HepG2 (cell line): ENCODE data around the gene CMIP. TPM values are rescaled to one million over a fixed set of nuclear protein-coding genes. Genes with fewer than 3 reads are reported as not detected.
A peak's percentile ranks its signal among the peaks of the same experiment; 100 is the strongest.

Experiments
- ATAC-seq: fragments of 200-7000 bp; cut with Tn5 transposase; 3 replicates; pipeline ENCODE4 v1.9.1; 2020; ENCODE audit warnings: mild to moderate bottlenecking, moderate library complexity
- BruUV-seq: library from RNA; stranded (reverse); fragments of 400-500 nt; replicated peaks from 2 replicates; lab custom pipeline; 2021; lab: Mats Ljungman, UMichigan
- CTCF ChIA-PET: fragments of 300-600 bp; formaldehyde crosslinking; extraction: SDS; loops from one replicate; lab custom pipeline; 2021; ENCODE audit warnings: low total read pairs, inconsistent platforms, low intra/inter-chr PET ratio; lab: Yijun Ruan, JAX
- POLR2A ChIA-PET: fragments of 350-600 bp; sonication (Branson Sonifier 250); formaldehyde crosslinking; loops from one replicate; lab custom pipeline; 2020; ENCODE audit warnings: antibody characterized with exemption, inconsistent platforms; lab: Yijun Ruan, JAX
- DNase-seq: peaks from one replicate; pipeline ENCODE4 v3.0.0-alpha.2; 2015; ENCODE audit warnings: low spot score
- FAIRE-seq: peaks from 3 replicates; lab custom pipeline; 2011; peaks lifted over from hg19 to GRCh38; lab: Jason Lieb, UNC
- H2AFZ ChIP-seq: one replicate; pipeline ENCODE4 v1.6.1; 2011; ENCODE audit warnings: low read length, inconsistent platforms
- H3K27ac ChIP-seq: fragments of 300-600 bp; 3 replicates; pipeline ENCODE4 v1.8.0; 2011; ENCODE audit warnings: mixed run types, mild to moderate bottlenecking, mixed read lengths, low read length, inconsistent platforms; ENCODE audit not compliant: insufficient read depth; ENCODE audit errors: extremely low read length
- H3K27me3 ChIP-seq, 2 experiments: fragments of 200-600 bp in 1 of 2; 2 replicates in 1 of 2; 3 replicates in 1 of 2; pipeline versions ENCODE4 v1.6.0 to v1.8.0; 2011; ENCODE audit warnings: low read length in 2 of 2, mild to moderate bottlenecking in 2 of 2, moderate library complexity in 2 of 2, inconsistent platforms in 1 of 2; ENCODE audit not compliant: insufficient read depth in 2 of 2, control insufficient read depth in 1 of 2
- H3K36me3 ChIP-seq, 2 experiments: fragments of 200-600 bp in 1 of 2; replicated peaks in 1 of 2; 2 replicates in 1 of 2; 3 replicates in 1 of 2; pipeline versions ENCODE4 v1.5.1 to v1.8.0; 2011; ENCODE audit warnings: low read length in 2 of 2, inconsistent platforms in 1 of 2; ENCODE audit not compliant: insufficient read depth in 2 of 2, control insufficient read depth in 1 of 2
- H3K4me1 ChIP-seq: 2 replicates; pipeline ENCODE4 v1.5.1; 2012; ENCODE audit warnings: low read length, inconsistent platforms; ENCODE audit not compliant: insufficient read depth
- H3K4me2 ChIP-seq: 2 replicates; pipeline ENCODE4 v1.6.0; 2011; ENCODE audit warnings: low read depth, low read length, inconsistent platforms
- H3K4me3 ChIP-seq, 3 experiments: fragments of 200-600 bp in 1 of 3; sonication (generic), shearing (Covaris generic) in 1 of 3; replicated peaks in 1 of 3; 2 replicates each; pipeline ENCODE4 v1.5.1; 2011 to 2016; ENCODE audit warnings: low read length in 3 of 3, inconsistent platforms in 2 of 3, low read depth in 2 of 3, mild to moderate bottlenecking in 2 of 3, control low read depth in 1 of 3, mixed read lengths in 1 of 3; ENCODE audit not compliant: insufficient read depth in 1 of 3
- H3K79me2 ChIP-seq: one replicate; pipeline ENCODE4 v1.6.1; 2011; ENCODE audit warnings: low read length, inconsistent platforms; ENCODE audit not compliant: insufficient read depth
- H3K9ac ChIP-seq: 2 replicates; pipeline ENCODE4 v1.6.0; 2011; ENCODE audit warnings: mild to moderate bottlenecking, low read depth, low read length, inconsistent platforms; ENCODE audit not compliant: insufficient read depth
- H3K9me3 ChIP-seq: 2 replicates; pipeline ENCODE4 v1.5.1; 2012; ENCODE audit warnings: mild to moderate bottlenecking, low read length
- H4K20me1 ChIP-seq: 2 replicates; pipeline ENCODE4 v1.6.0; 2011; ENCODE audit warnings: inconsistent platforms, mild to moderate bottlenecking, low read length, moderate library complexity; ENCODE audit not compliant: insufficient read depth
- CAMTA2 ChIP-seq: sonication (generic); formaldehyde crosslinking; IDR thresholded peaks from 2 replicates; pipeline ENCODE4 v1.4.0; 2020; ENCODE audit warnings: mild to moderate bottlenecking, missing genetic modification reagents, borderline replicate concordance
- EED ChIP-seq: sonication (generic); formaldehyde crosslinking; IDR thresholded peaks from 2 replicates; pipeline ENCODE4 v1.5.0; 2020; ENCODE audit warnings: mild to moderate bottlenecking, missing genetic modification reagents
- IRF9 ChIP-seq: sonication (generic); formaldehyde crosslinking; IDR thresholded peaks from 2 replicates; pipeline ENCODE4 v1.8.0; 2022; ENCODE audit warnings: missing genetic modification reagents, mild to moderate bottlenecking, borderline replicate concordance
- NCOA1 ChIP-seq: sonication (generic); formaldehyde crosslinking; IDR thresholded peaks from 2 replicates; pipeline ENCODE4 v1.9.0; 2021; ENCODE audit warnings: missing genetic modification reagents
- NR2C2 ChIP-seq: sonication (generic); formaldehyde crosslinking; IDR thresholded peaks from 2 replicates; pipeline ENCODE4 v1.4.0; 2020; ENCODE audit warnings: missing genetic modification reagents, mild to moderate bottlenecking, moderate library complexity, borderline replicate concordance
- RBFOX2 ChIP-seq: fragments of 200-400 bp; formaldehyde crosslinking; IDR thresholded peaks from 2 replicates; pipeline ENCODE4 v1.6.1; 2017; ENCODE audit warnings: low read depth, mild to moderate bottlenecking, low read length
- RELA ChIP-seq: sonication (generic); formaldehyde crosslinking; IDR thresholded peaks from 2 replicates; pipeline ENCODE4 v1.4.0; 2020; ENCODE audit warnings: missing genetic modification reagents
- SP2 ChIP-seq: sonication (generic); formaldehyde crosslinking; IDR thresholded peaks from 2 replicates; pipeline ENCODE4 v1.5.1; 2020; ENCODE audit warnings: mild to moderate bottlenecking, missing genetic modification reagents
- STAT6 ChIP-seq: sonication (generic); formaldehyde crosslinking; IDR thresholded peaks from 2 replicates; pipeline ENCODE4 v1.4.0; 2020; ENCODE audit warnings: missing genetic modification reagents, mild to moderate bottlenecking, borderline replicate concordance
- TCF7L2 ChIP-seq: IDR thresholded peaks from 2 replicates; pipeline ENCODE4 v1.6.1; 2011; ENCODE audit warnings: mild to moderate bottlenecking, low read depth, low read length, moderate library complexity
- YEATS2 ChIP-seq: sonication (generic); formaldehyde crosslinking; IDR thresholded peaks from 2 replicates; pipeline ENCODE4 v1.4.0; 2020; ENCODE audit warnings: missing genetic modification reagents, borderline replicate concordance
- ZMYM3 ChIP-seq: sonication (generic); formaldehyde crosslinking; IDR thresholded peaks from 2 replicates; pipeline ENCODE4 v1.5.1; 2020; ENCODE audit warnings: mild to moderate bottlenecking, missing genetic modification reagents
- ZNF879 ChIP-seq: sonication (generic); formaldehyde crosslinking; IDR thresholded peaks from 2 replicates; pipeline ENCODE4 v1.8.1; 2023; ENCODE audit warnings: missing genetic modification reagents
- WGBS: methylation state at CpG from one replicate; pipeline ENCODE4 v1.1.6; 2017; ENCODE audit warnings: low lambda C conversion rate; 5-methylcytosine and 5-hydroxymethylcytosine counted together
- in situ Hi-C: cut with HindIII; loops from 2 replicates; pipeline ENCODE4 v1.10.0; 2017; ENCODE audit warnings: low pct_unique_long_range_greater_than_20kb; ENCODE audit not compliant: extremely low pct_ligation_motif_present
- intact Hi-C: fragments of 100-400 bp; cut with micrococcal nuclease; formaldehyde crosslinking; loops from one replicate; pipeline ENCODE4 v1.10.0; 2022; ENCODE audit not compliant: unreplicated experiment
- polyA plus RNA-seq, 8 experiments: library from polyadenylated mRNA; depleted of rRNA in 3 of 8; stranded (reverse) in 7 of 8; unstranded in 1 of 8; fragments of >200 nt; fragmentation: Illumina TruSeq in 4 of 8; extraction: Trizol in 4 of 8; gene quantifications; 2 replicates each; pipeline versions ENCODE4 v1.2.1 to v1.2.3, GENCODE V29; 2011 to 2016; ENCODE audit warnings: low read depth in 4 of 8, missing spikeins in 1 of 8, mixed read lengths in 1 of 8; ENCODE audit not compliant: insufficient read depth in 1 of 8
- total RNA-seq, 5 experiments: library from RNA; depleted of rRNA; stranded (reverse); fragments of >200 nt; fragmentation: Illumina TruSeq; extraction: Trizol; gene quantifications; 2 replicates each; pipeline ENCODE4 v1.2.3, GENCODE V29; 2016; ENCODE audit warnings: low read depth in 1 of 5

The CMIP gene
- total and polyA plus RNA-seq, 2 of the 13 experiments (the other 11 are each of a cell fraction or from before 2014, with no cell fraction given): 10.9 to 18.1 TPM

- Histone ChIP-seq H3K79me2 (no peaks in the 10 kb centered on the region), H3K4me3 (no peak overlapping the region), H3K27me3 (no peaks in the 10 kb centered on the region), H3K4me2 (no peak overlapping the region), H4K20me1 (peaks cover 15% of the 10 kb centered on the region; the same call in 1 of the 2 replicates), H3K9ac (no peak overlapping the region), H3K4me1 (no peaks in the 10 kb centered on the region), H3K36me3 (peaks cover 60 to 77% of the 10 kb centered on the region in 2 experiments), H3K9me3 (no peaks in the 10 kb centered on the region), H3K27ac (no peak overlapping the region), H2AFZ (no peak overlapping the region)
- intact Hi-C loops (no loop called here), in situ Hi-C loops (no loop called here)
- no peak for ATAC-seq
- 91% methylated on average over 6 of the region's 9 CpGs for WGBS
- DNase-seq: no peak
- TF ChIP-seq RELA (no peak), IRF9 (CRISPR knock-in tag) (0 out of 2 replicates have a peak, but pooled peaks have one; percentile 47), RBFOX2 (no peak), ZNF879 (CRISPR knock-in tag) (no peak), NCOA1 (no peak)
- ChIA-PET CTCF (no interaction called here), POLR2A (no interaction called here)
- FAIRE-seq: no peak
- no TSS peak for BruUV-seq
Measured at GRCh38 chr16:81693744-81694303, 249.2 kb downstream of the CMIP start.

- Histone ChIP-seq H3K27me3 (no peaks in the 10 kb centered on the region), H3K9me3 (no peaks in the 10 kb centered on the region), H3K4me1 (no peaks in the 10 kb centered on the region), H3K9ac (no peak overlapping the region), H4K20me1 (peaks cover 15% of the 10 kb centered on the region; the same call in 1 of the 2 replicates), H3K4me2 (no peak overlapping the region), H2AFZ (no peak overlapping the region), H3K36me3 (peaks cover 63 to 86% of the 10 kb centered on the region in 2 experiments), H3K79me2 (no peaks in the 10 kb centered on the region), H3K4me3 (no peak overlapping the region), H3K27ac (no peak overlapping the region)
- no peak for DNase-seq
- ChIA-PET POLR2A (no interaction called here), CTCF (no interaction called here)
- WGBS: 93% methylated on average over 14 of the region's 14 CpGs
- FAIRE-seq: no peak
- BruUV-seq: no TSS peak
- no peak for ATAC-seq
- intact Hi-C loops: no loop called here
- in situ Hi-C loops: no loop called here
- TF ChIP-seq STAT6 (CRISPR knock-in tag): no peak
- no peak for TF ChIP-seq CAMTA2 (CRISPR knock-in tag)
- no peak for TF ChIP-seq YEATS2 (CRISPR knock-in tag)
- TF ChIP-seq SP2: no peak
- TF ChIP-seq TCF7L2: no peak
- no peak for TF ChIP-seq NR2C2
- TF ChIP-seq ZMYM3 (CRISPR knock-in tag): no peak
- TF ChIP-seq EED (CRISPR knock-in tag): no peak
Measured at GRCh38 chr16:81694494-81695280, 250.1 kb downstream of the CMIP start.
